ENCODE measurements around the gene CAPZB. TPM values are rescaled to one million over a fixed set of nuclear protein-coding genes. Genes with fewer than 3 reads are reported as not detected.

The CAPZB gene
- total RNA-seq, 1 experiment from 2014 or later = 348 TPM

DNA sequence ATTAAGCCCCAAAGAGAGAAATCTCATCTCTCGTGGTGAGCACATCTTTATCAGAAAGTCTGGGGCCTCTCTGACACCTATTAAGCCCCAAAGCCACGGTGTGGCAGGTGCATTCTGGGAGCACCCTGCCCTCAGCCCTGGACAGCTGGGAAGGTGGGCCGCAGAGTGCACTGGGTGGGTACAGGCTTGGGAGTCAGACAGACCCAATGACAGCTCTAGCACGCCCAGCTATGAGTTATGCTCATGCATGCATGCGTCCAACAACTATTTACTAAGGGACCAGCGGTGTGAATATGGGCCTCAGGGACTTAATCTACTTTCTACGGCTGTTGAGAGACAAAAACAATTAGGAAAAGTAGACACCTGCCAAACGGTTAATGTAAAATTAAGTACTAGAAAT lies 126.6 kb downstream of the CAPZB start:
- Histone ChIP-seq H4K8ac (replicated peaks; ENCODE audit: insufficient read length, low read depth, low read length) (no peak overlapping the region), H3K4ac (ENCODE audit: low read depth, low read length) (no peak overlapping the region), H2BK20ac (ENCODE audit: low read depth, low read length, poor library complexity, severe bottlenecking) (no peak overlapping the region), H4K91ac (ENCODE audit: insufficient read length, low read depth, low read length) (no peak overlapping the region), H3K4me2 (ENCODE audit: insufficient read depth, insufficient read length, low read length) (no peak overlapping the region), H3K79me2 (ENCODE audit: insufficient read depth, low read length) (peaks cover 4% of the 10 kb centered on the region; the same call in 1 of the 2 replicates), H3T11ph (ENCODE audit: low read length) (no peak overlapping the region), H2AFZ (ENCODE audit: low read length) (no peak overlapping the region), H3K27ac (ENCODE audit: insufficient read length, low read depth, low read length) (no peak overlapping the region), H4K20me1 (ENCODE audit: control insufficient read depth, insufficient read depth, insufficient read length) (no peaks in the 10 kb centered on the region), H2BK120ac (ENCODE audit: low read depth, low read length, poor library complexity, severe bottlenecking) (no peak overlapping the region), H2AK5ac (ENCODE audit: insufficient read length, low read length) (no peak overlapping the region), H2BK5ac (ENCODE audit: insufficient read length, low read length) (no peak overlapping the region), H3K4me1 (ENCODE audit: insufficient read depth, low read length) (0 out of 2 replicates have a peak, but pooled peaks cover 3% of the 10 kb centered on the region), H3K9ac (ENCODE audit: extremely low read depth, insufficient read length, low read length) (no peak overlapping the region), H2BK12ac (ENCODE audit: insufficient read length, low read depth, low read length) (no peak overlapping the region), H2BK15ac (ENCODE audit: low read depth, low read length) (no peak overlapping the region), H3K18ac (ENCODE audit: insufficient read length, low read depth, low read length) (no peak overlapping the region), H3K56ac (ENCODE audit: insufficient read length, low read depth, low read length) (no peak overlapping the region), H3K79me1 (ENCODE audit: insufficient read depth, low read depth, low read length, poor library complexity, severe bottlenecking) (peaks cover 4% of the 10 kb centered on the region), H3K9me3 (ENCODE audit: control insufficient read depth, low read depth, low read length) (no peaks in the 10 kb centered on the region), H4K5ac (ENCODE audit: insufficient read length, low read depth, low read length) (no peak overlapping the region), H3K23me2 (ENCODE audit: insufficient read length, low read depth, low read length, poor library complexity, severe bottlenecking) (no peaks in the 10 kb centered on the region), H3K27me3 (ENCODE audit: insufficient read depth, low read length) (no peaks in the 10 kb centered on the region), H3K23ac (ENCODE audit: insufficient read length, low read depth, low read length) (no peak overlapping the region), H3K14ac (ENCODE audit: insufficient read depth, low read length) (no peak overlapping the region)
- Mint-ChIP-seq H3K4me1 (peaks cover 26 to 30% of the 10 kb centered on the region in 2 experiments), H3K27me3 (ENCODE audit: low read depth) (peaks cover 1% of the 10 kb centered on the region; the same call in 1 of the 2 replicates), H3K36me3 (ENCODE audit: insufficient read depth in 1 of 3, low read depth in 3 of 3) (peaks cover 20 to 36% (median 34%) of the 10 kb centered on the region in 3 experiments), H3K27ac (no peak overlapping the region), H3K9me3 (no peaks in the 10 kb centered on the region), H3K4me3 (no peak overlapping the region)
- WGBS (ENCODE audit: extremely low coverage, insufficient read length, low lambda C conversion rate) = no CpG with 5 or more reads among the region's 8 CpGs
- TF ChIP-seq, protein P1, sequence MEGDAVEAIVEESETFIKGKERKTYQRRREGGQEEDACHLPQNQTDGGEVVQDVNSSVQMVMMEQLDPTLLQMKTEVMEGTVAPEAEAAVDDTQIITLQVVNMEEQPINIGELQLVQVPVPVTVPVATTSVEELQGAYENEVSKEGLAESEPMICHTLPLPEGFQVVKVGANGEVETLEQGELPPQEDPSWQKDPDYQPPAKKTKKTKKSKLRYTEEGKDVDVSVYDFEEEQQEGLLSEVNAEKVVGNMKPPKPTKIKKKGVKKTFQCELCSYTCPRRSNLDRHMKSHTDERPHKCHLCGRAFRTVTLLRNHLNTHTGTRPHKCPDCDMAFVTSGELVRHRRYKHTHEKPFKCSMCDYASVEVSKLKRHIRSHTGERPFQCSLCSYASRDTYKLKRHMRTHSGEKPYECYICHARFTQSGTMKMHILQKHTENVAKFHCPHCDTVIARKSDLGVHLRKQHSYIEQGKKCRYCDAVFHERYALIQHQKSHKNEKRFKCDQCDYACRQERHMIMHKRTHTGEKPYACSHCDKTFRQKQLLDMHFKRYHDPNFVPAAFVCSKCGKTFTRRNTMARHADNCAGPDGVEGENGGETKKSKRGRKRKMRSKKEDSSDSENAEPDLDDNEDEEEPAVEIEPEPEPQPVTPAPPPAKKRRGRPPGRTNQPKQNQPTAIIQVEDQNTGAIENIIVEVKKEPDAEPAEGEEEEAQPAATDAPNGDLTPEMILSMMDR (conservative IDR thresholded peaks at IDR 0.05) = no peak
- no peak for DNase-seq

All from H9 (cell line).